H1 (cell line): ENCODE results near the gene CLRN2. TPM values are rescaled to one million over a fixed set of nuclear protein-coding genes. Genes with fewer than 3 reads are reported as not detected.

Source experiments
- CTCF ChIA-PET: fragments of 300-600 bp; sonication (Branson Sonifier 250); formaldehyde crosslinking; loops from one replicate; lab custom pipeline; 2021; ENCODE audit not compliant: partially characterized antibody; lab: Charles Lee
- POLR2A ChIA-PET: fragments of 300-600 bp; sonication (Branson Sonifier 250); formaldehyde crosslinking; loops from one replicate; lab custom pipeline; 2021; ENCODE audit warnings: inconsistent platforms; ENCODE audit not compliant: partially characterized antibody; lab: Charles Lee
- DNase-seq, 2 experiments: peaks; one replicate each; pipeline versions ENCODE4 v3.0.0 to v3.0.0-alpha.2; 2010 to 2022; ENCODE audit warnings: low spot score in 2 of 2, low read depth in 1 of 2, mixed read lengths in 1 of 2
- FAIRE-seq: peaks from 2 replicates; lab custom pipeline; 2011; peaks lifted over from hg19 to GRCh38; lab: Jason Lieb, UNC
- H2AFZ ChIP-seq: 2 replicates; pipeline ENCODE4 v1.8.1; 2012; ENCODE audit warnings: low read length, inconsistent platforms
- H2AK5ac ChIP-seq: 2 replicates; pipeline ENCODE4 v1.6.1; 2013; ENCODE audit warnings: low read depth, low read length
- H2BK120ac ChIP-seq: replicated peaks from 2 replicates; pipeline ENCODE3; 2013; ENCODE audit warnings: low read depth, low read length, inconsistent platforms
- H2BK12ac ChIP-seq: 2 replicates; pipeline ENCODE4 v1.6.1; 2013; ENCODE audit warnings: low read depth, low read length
- H2BK15ac ChIP-seq: 2 replicates; pipeline ENCODE4 v1.6.1; 2013; ENCODE audit warnings: low read length
- H2BK20ac ChIP-seq: 2 replicates; pipeline ENCODE4 v1.6.1; 2013; ENCODE audit warnings: low read length
- H2BK5ac ChIP-seq: 2 replicates; pipeline ENCODE4 v1.6.1; 2013; ENCODE audit warnings: low read depth, low read length
- H3K14ac ChIP-seq: 2 replicates; pipeline ENCODE4 v1.6.1; 2013; ENCODE audit warnings: inconsistent platforms; ENCODE audit not compliant: insufficient read length
- H3K18ac ChIP-seq: 2 replicates; pipeline ENCODE4 v1.6.1; 2013; ENCODE audit warnings: low read length; ENCODE audit errors: extremely low read depth
- H3K23ac ChIP-seq: 2 replicates; pipeline ENCODE4 v1.6.1; 2013; ENCODE audit warnings: inconsistent platforms; ENCODE audit not compliant: insufficient read length
- H3K23me2 ChIP-seq: 2 replicates; pipeline ENCODE4 v1.6.1; 2013; ENCODE audit warnings: low read depth, low read length
- H3K27ac ChIP-seq: 2 replicates; pipeline ENCODE4 v1.6.1; 2011; ENCODE audit warnings: low read depth, low read length, inconsistent platforms
- H3K27me3 ChIP-seq, 4 experiments: replicated peaks in 1 of 4; 1 replicate in 1 of 4; 2 replicates in 3 of 4; pipeline versions ENCODE4 v1.6.1 to v1.8.1; 2011 to 2013; ENCODE audit warnings: low read length in 3 of 4, mild to moderate bottlenecking in 3 of 4, inconsistent platforms in 2 of 4, mixed read lengths in 2 of 4, moderate library complexity in 1 of 4; ENCODE audit not compliant: control insufficient read depth in 3 of 4, insufficient read depth in 3 of 4; ENCODE audit errors: extremely low read depth in 1 of 4
- H3K36me3 ChIP-seq, 4 experiments: 2 replicates each; pipeline versions ENCODE4 v1.6.1 to v1.8.1; 2011 to 2013; ENCODE audit warnings: mild to moderate bottlenecking in 4 of 4, low read length in 3 of 4, moderate library complexity in 2 of 4, control low read depth in 1 of 4, inconsistent platforms in 1 of 4; ENCODE audit not compliant: insufficient read depth in 4 of 4, control insufficient read depth in 2 of 4
- H3K4ac ChIP-seq: replicated peaks from 2 replicates; pipeline ENCODE3; 2013; ENCODE audit warnings: low read length, low read depth, mixed read lengths, inconsistent platforms; ENCODE audit not compliant: insufficient read length
- H3K4me1 ChIP-seq, 4 experiments: replicated peaks in 1 of 4; 1 replicate in 1 of 4; 2 replicates in 3 of 4; pipeline versions ENCODE4 v1.6.1 to v1.8.1; 2011 to 2013; ENCODE audit warnings: low read length in 3 of 4, inconsistent platforms in 2 of 4, mixed read lengths in 1 of 4; ENCODE audit not compliant: insufficient read depth in 4 of 4, control insufficient read depth in 3 of 4
- H3K4me2 ChIP-seq, 2 experiments: 2 replicates each; pipeline versions ENCODE4 v1.6.1 to v1.8.1; 2011 to 2013; ENCODE audit warnings: low read depth in 2 of 2, low read length in 2 of 2, control low read depth in 1 of 2, inconsistent platforms in 1 of 2, mild to moderate bottlenecking in 1 of 2; ENCODE audit not compliant: insufficient read depth in 1 of 2
- H3K4me3 ChIP-seq, 4 experiments: fragments of 200-600, 300-600 bp in 1 of 4; sonication (generic), shearing (Covaris generic), sonication (Bioruptor Twin) in 1 of 4; 2 replicates each; pipeline versions ENCODE4 v1.5.1 to v1.8.1; 2011 to 2016; ENCODE audit warnings: low read length in 4 of 4, low read depth in 3 of 4, control low read depth in 2 of 4, inconsistent platforms in 2 of 4, mild to moderate bottlenecking in 2 of 4, mixed read lengths in 1 of 4, moderate library complexity in 1 of 4; ENCODE audit not compliant: insufficient read depth in 2 of 4; ENCODE audit errors: extremely low read depth in 1 of 4
- H3K56ac ChIP-seq: replicated peaks from 2 replicates; pipeline ENCODE3; 2013; ENCODE audit warnings: low read depth, mild to moderate bottlenecking, mixed read lengths, low read length, inconsistent platforms; ENCODE audit not compliant: insufficient read length
- H3K79me1 ChIP-seq: 2 replicates; pipeline ENCODE4 v1.6.1; 2013; ENCODE audit warnings: low read depth, low read length, control low read depth
- H3K79me2 ChIP-seq, 2 experiments: 2 replicates each; pipeline versions ENCODE4 v1.6.1 to v1.8.1; 2012 to 2013; ENCODE audit warnings: low read length in 2 of 2, mild to moderate bottlenecking in 2 of 2, inconsistent platforms in 1 of 2; ENCODE audit not compliant: insufficient read depth in 2 of 2, control insufficient read depth in 1 of 2
- H3K9ac ChIP-seq, 4 experiments: replicated peaks in 1 of 4; 1 replicate in 1 of 4; 2 replicates in 3 of 4; pipeline versions ENCODE4 v1.6.1 to v1.8.1; 2011 to 2013; ENCODE audit warnings: low read depth in 3 of 4, low read length in 3 of 4, control low read depth in 2 of 4, mild to moderate bottlenecking in 2 of 4, moderate library complexity in 2 of 4, inconsistent platforms in 1 of 4; ENCODE audit errors: extremely low read depth in 1 of 4
- H3K9me3 ChIP-seq, 2 experiments: 2 replicates each; pipeline versions ENCODE4 v1.6.1 to v1.8.1; 2012 to 2013; ENCODE audit warnings: mild to moderate bottlenecking in 2 of 2, moderate library complexity in 2 of 2, control low read depth in 1 of 2, inconsistent platforms in 1 of 2, low read depth in 1 of 2, low read length in 1 of 2, mixed read lengths in 1 of 2; ENCODE audit not compliant: insufficient read depth in 2 of 2
- H4K20me1 ChIP-seq, 2 experiments: replicated peaks in 1 of 2; 2 replicates each; pipeline versions ENCODE3 to v1.8.1; 2011 to 2013; ENCODE audit warnings: inconsistent platforms in 2 of 2, low read length in 2 of 2, mild to moderate bottlenecking in 1 of 2; ENCODE audit not compliant: insufficient read depth in 2 of 2, control insufficient read depth in 1 of 2
- H4K5ac ChIP-seq: 2 replicates; pipeline ENCODE4 v1.6.1; 2013; ENCODE audit warnings: low read length, low read depth, mixed read lengths, inconsistent platforms; ENCODE audit not compliant: insufficient read length
- H4K8ac ChIP-seq: 2 replicates; pipeline ENCODE4 v1.8.0; 2013; ENCODE audit warnings: mild to moderate bottlenecking, moderate library complexity, low read length, inconsistent platforms; ENCODE audit not compliant: insufficient read depth; ENCODE audit errors: extremely low read depth
- H4K91ac ChIP-seq: replicated peaks from 2 replicates; pipeline ENCODE3; 2013; ENCODE audit warnings: low read length, mixed read lengths, inconsistent platforms; ENCODE audit not compliant: insufficient read length
- CEBPB ChIP-seq: IDR thresholded peaks from 2 replicates; pipeline ENCODE4 v1.6.1; 2012; ENCODE audit warnings: low read depth, low read length
- GTF2F1 ChIP-seq: IDR thresholded peaks from 2 replicates; pipeline ENCODE4 v1.6.1; 2012; ENCODE audit warnings: low read depth, low read length, improper control_type of control experiment, borderline replicate concordance
- POU5F1 ChIP-seq: IDR thresholded peaks from 2 replicates; pipeline ENCODE4 v1.6.1; 2011; ENCODE audit warnings: low read depth, mild to moderate bottlenecking, low read length, moderate library complexity
- SIX5 ChIP-seq: IDR thresholded peaks from 2 replicates; pipeline ENCODE4 v1.6.1; 2011; ENCODE audit warnings: mild to moderate bottlenecking, low read depth, low read length
- TEAD4 ChIP-seq: IDR thresholded peaks from 2 replicates; pipeline ENCODE4 v1.6.1; 2012; ENCODE audit warnings: low read depth, low read length, inconsistent platforms, mixed read lengths
- WGBS, 2 experiments: shearing (Covaris generic) in 1 of 2; methylation state at CpG; one replicate each; pipeline versions ENCODE4 v1.1.6 to v1.1.7; 2013 to 2015; ENCODE audit warnings: low lambda C conversion rate in 2 of 2, mixed read lengths in 2 of 2, inconsistent platforms in 1 of 2, low coverage in 1 of 2, missing lambda C conversion rate in 1 of 2; ENCODE audit not compliant: insufficient replicate concordance in 2 of 2, insufficient coverage in 1 of 2, insufficient read length in 1 of 2; ENCODE audit errors: extremely low coverage in 1 of 2, missing lambda C conversion rate in 1 of 2; 5-methylcytosine and 5-hydroxymethylcytosine counted together
- polyA plus RNA-seq, 7 experiments: library from polyadenylated mRNA; depleted of rRNA in 3 of 7; stranded (reverse) in 5 of 7; unstranded in 2 of 7; fragments of >200 nt in 5 of 7; fragments of 200-250 nt in 2 of 7; gene quantifications; 1 replicate in 5 of 7; 2 replicates in 1 of 7; 4 replicates in 1 of 7; pipeline versions ENCODE4 v1.2.1 to v1.2.3, GENCODE V29; 2011 to 2013; ENCODE audit warnings: missing spikeins in 2 of 7, mixed read lengths in 2 of 7
- total RNA-seq: library from RNA; stranded (reverse); fragmentation: NEBNext Ultra II Directional; extraction: Animal tissue kit (Norgen Biotek cat#: 25700); gene quantifications from 2 replicates; pipeline ENCODE4 v1.2.1, GENCODE V29; 2021
- TF ChIP-seq, protein P1 (sequence below): IDR thresholded peaks from 2 replicates; pipeline ENCODE4 v1.6.1; 2012; ENCODE audit warnings: inconsistent platforms

The CLRN2 gene
- total and polyA plus RNA-seq, 2 of the 8 experiments (the other 6 are each of a cell fraction or from before 2014, with no cell fraction given): not detected

DNA sequence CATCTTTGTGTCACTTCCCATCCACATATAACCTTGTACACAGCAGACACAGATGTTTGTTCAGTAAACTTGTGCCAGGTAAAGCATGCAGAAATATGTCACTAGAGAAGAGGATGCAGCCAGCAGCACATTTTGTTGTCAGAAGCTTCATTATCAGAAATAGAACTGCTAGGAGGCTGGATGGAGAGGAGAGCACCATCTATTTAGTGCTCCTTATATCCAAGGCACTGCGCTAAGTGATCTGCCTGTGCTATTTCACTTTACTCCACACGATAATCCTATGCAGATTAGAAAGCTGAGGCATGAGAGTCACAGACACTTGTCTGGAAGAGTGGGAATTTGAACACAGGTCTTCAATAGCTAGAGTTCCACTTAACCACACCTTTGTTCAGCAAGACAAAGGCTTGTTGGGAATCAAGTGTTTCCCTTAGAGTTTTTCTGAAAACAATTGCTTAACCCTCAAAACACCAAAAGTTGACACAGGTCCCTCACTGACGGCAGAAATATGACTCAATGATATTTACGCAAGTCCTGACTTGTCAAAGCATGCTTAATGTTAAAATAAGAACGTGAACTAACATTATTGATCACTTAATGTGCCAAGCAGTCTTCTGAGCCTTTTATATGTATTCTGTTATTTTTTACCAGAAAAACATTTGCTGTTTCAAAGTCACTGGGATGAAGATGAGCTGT is 1.8 kb upstream of the CLRN2 start:
- FAIRE-seq (no peak), DNase-seq (no peak)
- Histone ChIP-seq H3K9me3 (no peaks in the 10 kb centered on the region), H2BK120ac (no peak overlapping the region), H3K36me3 (peaks cover 0 to 4% (median 0%) of the 10 kb centered on the region in 4 experiments; a peak in 3 of 8 replicates), H3K9ac (no peak overlapping the region), H3K4ac (no peak overlapping the region), H3K4me2 (peak overlapping the region; percentile 91 to 98; a peak in 2 of 4 replicates), H2BK15ac (no peak overlapping the region), H3K27me3 (peaks cover 0 to 4% (median 0%) of the 10 kb centered on the region in 4 experiments; a peak in 3 of 7 replicates), H2BK20ac (no peak overlapping the region), H3K23ac (no peak overlapping the region), H2AFZ (no peak overlapping the region), H3K79me2 (no peaks in the 10 kb centered on the region), H4K5ac (no peak overlapping the region), H3K14ac (no peak overlapping the region), H4K91ac (no peak overlapping the region), H2AK5ac (no peak overlapping the region), H3K27ac (no peak overlapping the region)
- 88% methylated on average over 5 of the region's 5 CpGs; no CpG with 5 or more reads in 1 of the 2 experiments for WGBS, 2 experiments
- TF ChIP-seq SIX5 (no peak), POU5F1 (no peak), TEAD4 (no peak), GTF2F1 (no peak), CEBPB (no peak)
- TF ChIP-seq, protein P1, sequence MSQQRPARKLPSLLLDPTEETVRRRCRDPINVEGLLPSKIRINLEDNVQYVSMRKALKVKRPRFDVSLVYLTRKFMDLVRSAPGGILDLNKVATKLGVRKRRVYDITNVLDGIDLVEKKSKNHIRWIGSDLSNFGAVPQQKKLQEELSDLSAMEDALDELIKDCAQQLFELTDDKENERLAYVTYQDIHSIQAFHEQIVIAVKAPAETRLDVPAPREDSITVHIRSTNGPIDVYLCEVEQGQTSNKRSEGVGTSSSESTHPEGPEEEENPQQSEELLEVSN: no peak
- TF ChIP-seq, all 59 proteins: peak for 0
- no peak overlapping the region for H3K56ac ChIP-seq
- no peak overlapping the region for H2BK12ac ChIP-seq
- no peak overlapping the region for H3K18ac ChIP-seq
- H3K79me1 ChIP-seq: no peaks in the 10 kb centered on the region
- no peak overlapping the region for H2BK5ac ChIP-seq
- H4K8ac ChIP-seq: no peak overlapping the region
- POLR2A ChIA-PET: interaction anchor here (0.8 to 2.5 kb wide), 5 partner anchors 20 to 297 kb away, joined by 3 to 7 read pairs (median 4); no protein-coding TSS in a partner anchor
- peaks cover 5 to 9% (median 7%) of the 10 kb centered on the region in 4 experiments; a peak in 6 of 7 replicates for H3K4me1 ChIP-seq
- CTCF ChIA-PET: interaction anchor here (0.6 to 1.8 kb wide), 14 partner anchors 10 to 844 kb away, joined by 3 to 5 read pairs (median 3); no protein-coding TSS in a partner anchor
- 0 out of 8 replicates have a peak overlapping the region, but pooled peaks of 1 of the 4 experiments have one; percentile 73 for H3K4me3 ChIP-seq
- peaks cover 5% of the 10 kb centered on the region; the same call in 1 of the 2 replicates for H3K23me2 ChIP-seq
- peaks cover 0 to 2% of the 10 kb centered on the region in 2 experiments for H4K20me1 ChIP-seq
